Limb (tissue), 2 donors: Measurements from ENCODE around the gene WNT7A.

Experiments used
- DNase-seq, 2 donors: peaks; one replicate each; pipeline ENCODE4 v3.0.0-alpha.2; 2016; ENCODE audit errors: extremely low spot score in 2 of 2

The WNT7A gene

DNA sequence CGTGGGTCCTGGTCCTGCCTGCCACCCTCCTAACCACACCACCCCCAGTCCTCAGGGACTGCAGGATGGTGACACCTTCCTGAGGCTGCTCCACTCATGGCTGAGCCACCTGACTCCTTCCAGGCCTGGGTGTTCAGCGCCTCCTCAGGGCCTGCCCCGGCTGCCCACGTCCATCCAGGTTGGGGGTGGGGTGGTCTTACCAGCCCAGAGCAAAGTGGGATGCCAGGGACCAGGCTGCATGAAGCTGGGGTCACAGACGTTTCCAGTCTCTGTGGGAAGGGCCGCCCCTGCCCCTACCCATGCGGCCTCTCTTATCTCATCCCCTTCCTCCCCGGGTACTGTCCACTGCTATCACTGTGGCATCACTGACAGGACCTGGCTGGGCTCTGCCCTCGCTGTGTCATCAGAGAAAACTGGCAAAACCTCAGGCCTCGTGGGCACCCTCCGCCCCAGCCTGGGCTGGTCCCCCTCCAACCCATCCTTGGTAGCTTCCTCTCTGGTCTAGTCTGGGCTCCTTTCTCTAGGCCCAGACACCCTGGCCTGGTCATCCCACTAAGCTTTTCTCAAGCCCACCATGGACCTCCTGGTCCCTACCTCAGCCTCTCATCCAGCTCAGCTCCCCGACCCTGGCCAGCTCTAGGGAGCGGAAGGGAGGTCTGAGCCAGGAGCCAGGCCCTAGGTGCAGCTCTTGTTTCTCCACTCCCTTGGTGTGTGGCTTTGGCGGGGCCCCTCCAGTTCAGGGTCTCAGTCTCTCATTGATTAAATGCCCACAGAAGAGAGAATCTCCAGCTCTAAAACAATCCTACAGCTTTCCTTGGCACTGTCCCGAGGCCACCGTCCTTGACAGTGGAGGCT lies 32.9 kb downstream of the WNT7A start:
- no peak for DNase-seq

GRCh38 chr3:13846238-13846637 lies 33.6 kb downstream of the WNT7A start:
- DNase-seq, result no peak

DNA sequence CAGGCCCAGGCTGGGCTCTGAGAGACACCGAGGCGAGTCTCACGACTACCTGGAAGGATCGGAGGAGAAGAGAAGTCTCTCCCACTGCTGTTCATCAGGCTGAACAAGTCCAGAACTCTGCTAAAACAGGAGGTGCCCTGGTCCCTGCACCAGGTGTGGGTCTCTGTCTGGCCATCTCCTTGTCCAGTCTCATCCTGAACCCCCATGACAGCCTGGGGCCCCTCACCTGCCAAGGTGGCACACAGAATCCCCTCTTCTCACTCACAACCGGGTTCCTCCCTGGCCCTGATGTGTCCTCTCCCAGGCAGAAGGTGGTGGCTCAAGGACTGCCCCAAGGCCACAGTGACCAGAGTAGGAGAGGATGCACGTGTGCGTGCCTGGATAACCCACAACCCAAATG lies 34.1 kb downstream of the WNT7A start:
- DNase-seq, result no peak

- no peak for DNase-seq
These were observed 35.0 kb downstream of the WNT7A start for GRCh38 chr3:13844911-13845310.

DNA sequence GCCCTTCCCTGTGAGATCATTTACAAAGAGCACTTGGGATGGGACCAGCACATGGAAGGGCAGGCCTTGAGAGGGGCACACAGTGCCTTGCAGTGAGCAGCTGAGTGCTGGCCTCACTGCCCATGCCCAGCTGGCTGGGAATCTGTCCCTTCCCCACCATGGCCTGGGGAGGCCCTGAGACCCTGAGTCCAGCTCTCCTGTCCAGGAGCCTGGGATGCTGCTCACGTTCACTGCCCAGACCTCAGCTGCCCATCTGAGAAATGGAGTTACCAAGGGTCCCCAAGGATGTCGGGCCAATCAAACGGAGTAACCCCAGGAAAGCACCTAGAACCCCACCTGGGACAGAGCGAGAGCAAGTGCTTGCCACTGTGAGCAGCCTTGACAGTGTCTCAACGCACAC lies 35.6 kb downstream of the WNT7A start:
- no peak for DNase-seq

DNA sequence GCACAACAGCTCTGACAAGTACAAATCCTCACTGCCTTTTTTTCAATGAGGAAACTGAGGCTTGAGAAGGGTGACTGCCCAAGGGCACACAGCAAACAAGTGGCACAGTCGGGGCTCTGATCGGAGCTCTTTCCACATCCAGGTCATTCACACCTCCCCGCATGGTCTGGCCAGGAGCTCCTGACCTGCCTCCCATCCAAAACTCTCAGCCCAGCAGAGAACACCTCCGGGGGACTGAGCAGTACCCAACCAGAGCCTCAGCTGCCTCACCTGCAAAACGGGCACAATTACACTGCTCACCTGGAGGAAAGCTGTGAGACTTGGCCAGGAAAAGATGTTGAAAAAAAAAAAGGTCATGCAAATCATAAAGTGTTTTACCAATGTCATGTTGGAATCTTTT lies 36.5 kb downstream of the WNT7A start:
- no peak for DNase-seq

GRCh38 chr3:13842226-13842625 lies 37.6 kb downstream of the WNT7A start:
- no peak for DNase-seq

- no peak for DNase-seq
These were observed 38.0 kb downstream of the WNT7A start for GRCh38 chr3:13841826-13842225.

DNA sequence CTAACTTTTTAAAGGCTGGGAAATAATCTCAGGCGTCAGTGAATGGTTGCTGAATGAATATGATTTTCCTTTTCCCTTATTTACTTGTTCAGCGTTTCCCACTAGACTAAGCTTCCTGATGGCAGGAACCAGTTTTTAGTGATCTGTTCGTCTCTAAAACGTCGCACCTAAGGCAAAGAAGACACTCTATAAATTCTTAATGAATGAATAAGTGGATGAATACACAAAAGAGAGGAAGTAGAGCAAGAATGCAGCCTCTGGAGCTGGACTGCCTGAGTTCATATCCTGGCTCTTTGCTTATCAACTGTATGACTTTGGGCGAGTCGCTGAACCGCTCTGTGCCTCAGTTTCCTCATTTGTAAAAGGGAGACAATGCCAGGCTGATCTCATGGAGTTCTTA lies 38.7 kb downstream of the WNT7A start:
- no peak for DNase-seq

- DNase-seq, result no peak
These were observed 39.4 kb downstream of the WNT7A start for GRCh38 chr3:13840456-13840855.

DNA sequence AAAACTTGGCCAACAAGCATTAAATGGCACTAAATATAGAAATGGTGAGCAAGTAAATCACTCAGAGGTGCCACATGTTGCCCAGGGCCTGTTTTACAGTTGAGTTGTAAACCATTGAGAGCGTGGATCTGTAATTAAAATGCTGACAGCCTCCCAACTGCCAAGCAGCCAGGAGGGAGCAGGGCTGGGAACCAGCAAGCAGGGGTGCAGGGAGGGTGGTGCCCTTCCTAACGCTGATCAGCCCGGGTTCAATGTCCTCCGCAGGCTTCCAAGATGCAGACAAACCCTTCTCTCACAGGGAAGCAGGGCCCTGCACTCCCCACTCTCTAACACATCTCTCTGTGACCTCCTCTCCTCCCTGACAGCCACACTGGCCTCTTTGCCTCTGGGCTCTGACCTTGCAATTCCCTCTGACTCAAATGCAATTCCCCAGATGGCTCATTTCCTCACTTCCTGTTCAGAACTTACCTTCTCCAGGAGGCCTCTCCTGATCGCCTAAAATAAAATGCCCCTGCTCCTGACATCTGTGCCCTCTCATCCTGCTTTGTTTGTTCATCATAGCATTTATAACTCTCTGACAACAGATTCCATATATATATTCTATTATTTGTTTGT lies 40.0 kb downstream of the WNT7A start:
- DNase-seq, result no peak

GRCh38 chr3:13839253-13839652 lies 40.6 kb downstream of the WNT7A start:
- no peak for DNase-seq

- DNase-seq, result no peak
These were observed 41.5 kb downstream of the WNT7A start for GRCh38 chr3:13838421-13838820.

GRCh38 chr3:13837751-13838150 lies 42.1 kb downstream of the WNT7A start:
- no peak for DNase-seq

- DNase-seq, result no peak
These were observed 42.9 kb downstream of the WNT7A start for GRCh38 chr3:13836658-13837587.

- no peak for DNase-seq
These were observed 44.6 kb downstream of the WNT7A start for GRCh38 chr3:13835246-13835645.

DNA sequence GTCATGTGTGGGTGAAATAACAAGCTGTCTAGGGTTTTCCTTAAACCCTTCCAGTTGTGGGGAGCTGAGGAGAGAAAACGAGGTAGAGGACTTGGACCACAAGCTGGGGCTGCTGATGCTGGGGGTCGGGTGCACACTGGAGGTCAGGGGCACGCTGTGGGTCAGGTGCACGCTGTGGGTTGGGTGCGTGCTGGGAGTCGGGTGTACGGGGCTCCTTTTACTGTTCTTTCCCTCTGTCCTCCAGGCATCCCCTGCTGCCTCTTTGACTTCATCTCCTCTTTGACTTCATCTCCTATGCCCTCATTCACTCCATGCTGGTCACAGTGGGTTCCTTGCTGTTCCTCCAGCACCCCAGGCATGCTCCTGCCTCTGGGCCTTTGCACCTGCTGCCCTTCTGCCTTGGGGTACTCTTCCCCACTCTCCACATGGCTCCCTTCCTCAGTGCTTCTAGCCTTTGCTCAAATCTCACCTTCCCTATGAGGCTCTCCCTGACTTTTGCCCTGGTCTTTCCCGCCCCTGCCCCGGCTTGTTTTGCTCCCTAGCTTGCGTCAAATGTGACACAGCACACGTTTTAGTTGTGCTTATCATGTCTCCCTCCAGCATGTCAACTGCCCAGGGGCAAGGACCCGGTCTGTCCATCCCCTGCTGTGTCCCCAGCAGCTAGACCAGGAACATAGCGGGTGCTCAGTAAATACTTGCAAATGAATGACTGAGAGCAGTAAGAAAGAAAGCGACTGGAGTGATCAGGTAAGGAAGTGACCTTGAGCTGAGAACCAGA lies 45.4 kb downstream of the WNT7A start:
- DNase-seq, result no peak

GRCh38 chr3:13833506-13834257 lies 46.2 kb downstream of the WNT7A start:
- DNase-seq, result no peak

GRCh38 chr3:13832130-13832529 lies 47.7 kb downstream of the WNT7A start:
- no peak for DNase-seq

DNA sequence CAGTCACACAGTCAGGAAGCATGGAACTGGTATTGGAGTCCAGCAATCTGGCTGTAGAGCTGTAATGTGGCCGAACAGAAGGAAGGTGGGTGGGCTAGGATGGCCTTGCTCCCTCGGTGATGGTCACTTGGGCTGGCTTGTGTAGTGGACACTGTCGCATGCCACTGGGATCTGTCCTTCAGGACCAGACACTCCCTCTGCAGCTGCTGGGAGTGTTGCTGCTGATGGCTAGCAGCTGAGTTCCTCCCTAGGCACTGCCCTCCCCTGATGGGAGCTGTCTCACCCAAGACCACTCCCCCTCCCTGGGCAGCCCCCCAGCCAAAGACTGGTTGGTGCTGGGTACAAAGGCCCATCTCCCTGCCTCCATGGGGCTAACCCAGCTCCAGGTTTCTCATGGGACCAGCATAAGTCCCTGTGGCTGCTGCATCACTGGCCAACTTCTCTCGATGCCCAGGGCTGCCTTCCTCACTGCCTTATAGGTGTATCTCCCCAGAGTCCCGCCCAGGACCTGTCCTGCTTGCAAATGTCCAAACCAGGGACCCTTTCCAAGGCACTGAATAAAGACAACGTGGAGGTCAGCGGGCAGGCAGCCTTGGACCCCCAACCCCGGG lies 48.4 kb downstream of the WNT7A start:
- no peak for DNase-seq
